Erythroblast (primary cell): Measurements from ENCODE around the gene ATP6V0E1.

ENCODE experiments used
- DNase-seq, 2 experiments: peaks; one replicate each; lab custom pipeline; 2025; lab: John Stamatoyannopoulos, UW
- GATA1 ChIP-seq: IDR thresholded peaks from 2 replicates; pipeline ENCODE4 v1.6.1; 2011; ENCODE audit warnings: low read depth, mild to moderate bottlenecking, control low read depth, low read length, moderate library complexity
- POLR2A ChIP-seq: IDR thresholded peaks from 2 replicates; pipeline ENCODE4 v1.6.1; 2011; ENCODE audit warnings: mild to moderate bottlenecking, low read length

Gene ATP6V0E1

DNA sequence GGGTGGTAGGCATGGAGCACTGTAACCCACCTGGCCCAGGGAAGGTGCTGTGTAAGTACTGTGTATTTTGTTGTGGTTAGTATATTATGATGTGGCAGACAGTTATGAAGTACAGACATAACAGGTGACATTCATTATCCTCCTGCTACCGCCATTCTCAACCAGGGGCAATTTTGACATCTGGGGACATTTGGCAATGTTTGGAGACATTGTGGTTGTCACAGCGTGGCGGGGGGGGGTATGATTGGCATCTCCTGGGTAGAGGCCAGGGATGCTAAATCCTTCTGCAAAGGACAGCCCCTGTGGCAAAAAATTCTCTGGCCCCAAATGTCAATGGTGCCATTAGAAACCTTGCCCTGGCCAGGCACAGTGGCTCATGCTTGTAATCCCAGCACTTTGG is 34.1 kb upstream of the ATP6V0E1 start:
- no peak for DNase-seq
- TF ChIP-seq POLR2A: no peak
- TF ChIP-seq GATA1: no peak

GRCh38 chr5:172950176-172950965 is 33.2 kb upstream of the ATP6V0E1 start:
- TF ChIP-seq GATA1 (no peak), POLR2A (no peak)
- DNase-seq: no peak

- TF ChIP-seq GATA1 (no peak), POLR2A (no peak)
- no peak for DNase-seq
Observed at GRCh38 chr5:172951371-172952033, 32.1 kb upstream of the ATP6V0E1 start.

DNA sequence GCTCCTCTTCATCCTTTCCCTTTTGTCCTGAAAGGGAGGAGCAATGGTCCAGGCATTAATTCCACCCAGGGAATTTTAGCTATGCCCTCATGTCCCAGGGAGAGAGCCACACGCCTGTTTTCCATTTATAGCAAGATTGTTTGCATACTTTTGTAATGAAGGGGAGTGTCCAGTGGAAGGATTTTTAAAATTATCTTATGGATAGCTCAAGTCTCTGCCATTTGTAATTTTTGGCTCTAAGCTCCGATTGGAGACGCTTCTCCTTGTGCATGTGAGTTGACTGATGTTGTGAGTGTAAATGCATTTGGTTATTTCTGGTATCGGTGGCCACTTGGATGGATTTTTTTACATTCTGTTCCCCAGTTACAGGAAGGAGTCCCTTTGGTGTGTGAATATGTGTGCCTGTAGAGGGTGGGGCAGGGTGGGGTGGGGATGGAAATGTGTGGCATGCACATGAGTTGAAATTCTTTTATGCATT is 31.5 kb upstream of the ATP6V0E1 start:
- no peak for TF ChIP-seq POLR2A
- no peak for TF ChIP-seq GATA1
- DNase-seq: no peak

DNA sequence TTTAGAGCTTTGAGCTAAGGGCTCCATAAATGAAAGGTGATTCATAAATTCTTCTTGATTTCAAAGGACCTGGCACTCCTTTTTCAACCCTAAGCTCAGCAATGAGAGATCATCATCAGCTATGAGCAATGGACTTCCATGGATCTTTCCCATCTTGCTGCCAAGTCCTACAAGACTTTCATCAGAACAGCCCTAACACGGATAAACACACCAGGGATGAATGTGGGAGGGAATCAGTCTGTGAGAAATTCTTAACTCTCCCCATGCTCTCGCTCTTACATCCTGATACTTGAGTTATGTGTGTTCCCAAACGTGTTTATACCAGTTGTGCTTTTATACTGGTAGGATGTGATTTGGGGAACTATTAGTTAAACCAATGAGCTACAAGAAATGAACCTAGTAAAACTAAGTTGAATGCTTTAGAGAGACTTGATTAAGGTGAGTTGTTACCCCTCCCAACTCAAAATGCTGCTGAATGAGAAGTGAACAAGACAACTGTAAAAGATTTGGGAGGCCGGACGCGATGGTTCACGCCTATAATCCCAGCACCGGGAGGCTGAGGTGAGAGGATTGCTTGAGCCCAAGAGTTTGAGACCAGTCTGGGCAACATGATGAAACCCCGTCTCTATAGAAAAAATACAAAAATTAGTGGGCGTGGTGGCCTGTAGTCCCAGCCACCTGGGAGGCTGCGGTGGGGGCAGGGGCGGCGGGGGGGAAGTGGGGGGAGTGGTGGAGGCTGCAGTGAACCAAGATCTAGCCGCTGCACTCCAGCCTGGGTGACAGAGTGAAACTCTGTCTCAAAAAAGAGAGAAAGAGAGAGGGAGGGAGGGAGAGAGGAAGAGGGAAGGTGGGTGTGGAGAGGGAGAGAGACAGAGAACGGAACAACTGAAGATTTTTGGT is 29.5 kb upstream of the ATP6V0E1 start:
- DNase-seq: no peak
- TF ChIP-seq GATA1 (no peak), POLR2A (no peak)

- TF ChIP-seq POLR2A: no peak
- TF ChIP-seq GATA1: no peak
- DNase-seq: no peak
Observed at GRCh38 chr5:172954751-172955159, 28.8 kb upstream of the ATP6V0E1 start.

DNA sequence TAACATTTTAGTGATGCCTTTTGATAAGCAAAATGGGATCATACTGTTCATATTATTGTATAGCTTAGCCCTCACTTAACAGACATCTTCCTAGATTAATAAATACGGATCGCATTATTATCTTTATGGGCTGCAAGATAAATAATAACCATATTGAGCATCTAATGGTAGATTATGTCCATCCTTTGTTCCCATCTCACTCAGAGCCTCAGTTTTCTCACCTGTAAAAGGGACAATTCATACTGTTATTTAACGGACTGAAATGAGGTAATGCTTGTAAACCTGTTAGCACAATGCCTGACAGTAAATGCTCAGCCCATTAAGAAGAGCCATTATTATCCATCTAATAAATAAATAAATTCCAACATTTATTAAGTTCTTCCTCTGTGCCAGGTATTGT is 27.3 kb upstream of the ATP6V0E1 start:
- DNase-seq: no peak
- TF ChIP-seq POLR2A (no peak), GATA1 (no peak)

GRCh38 chr5:172956936-172957335 is 26.6 kb upstream of the ATP6V0E1 start:
- TF ChIP-seq GATA1 (no peak), POLR2A (no peak)
- no peak for DNase-seq

- no peak for DNase-seq
- TF ChIP-seq GATA1: no peak
- no peak for TF ChIP-seq POLR2A
Observed at GRCh38 chr5:172957458-172957857, 26.1 kb upstream of the ATP6V0E1 start.

DNA sequence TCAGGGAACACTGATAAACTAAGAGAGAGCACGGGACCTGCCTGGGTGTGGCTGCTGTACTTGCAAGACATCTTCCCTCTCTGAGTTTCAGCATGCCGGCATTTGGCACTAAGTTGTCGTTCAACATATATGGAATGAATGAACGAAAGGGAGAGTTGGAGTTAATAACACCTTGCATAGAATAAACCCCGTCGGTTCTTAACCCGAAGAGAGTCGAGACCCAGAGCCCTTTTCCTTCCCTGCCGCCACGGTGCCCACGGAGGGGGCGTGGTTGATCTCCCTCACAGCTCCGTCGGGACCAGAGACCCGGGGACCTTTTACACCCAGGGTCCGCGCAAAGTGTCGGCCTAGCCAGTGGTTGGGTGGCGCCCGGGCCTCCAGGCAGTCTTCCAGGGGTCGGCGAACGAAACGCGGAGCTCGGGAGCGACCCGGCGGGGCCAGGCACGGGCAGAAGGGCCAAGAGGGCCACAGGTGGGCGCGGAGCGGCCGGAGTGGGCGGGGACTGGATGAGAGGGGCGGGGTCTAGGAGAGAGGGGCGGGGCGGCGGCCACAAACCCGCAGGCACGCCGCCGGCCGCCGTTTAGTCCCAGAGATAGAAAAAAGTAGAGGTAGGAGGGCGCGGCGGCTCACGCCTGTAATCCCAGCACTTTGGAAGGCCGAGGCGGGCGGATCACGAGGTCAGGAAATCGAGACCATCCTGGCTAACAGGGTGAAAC is 25.1 kb upstream of the ATP6V0E1 start:
- no peak for TF ChIP-seq POLR2A
- TF ChIP-seq GATA1: no peak
- peak; percentile 82 to 84 for DNase-seq

GRCh38 chr5:172959824-172960799 is 23.5 kb upstream of the ATP6V0E1 start:
- DNase-seq: peak; percentile 58 to 61
- TF ChIP-seq POLR2A (no peak), GATA1 (no peak)

GRCh38 chr5:172969921-172970320 is 13.7 kb upstream of the ATP6V0E1 start:
- no peak for TF ChIP-seq GATA1
- no peak for TF ChIP-seq POLR2A
- no peak for DNase-seq
